ENCODE measurements around the gene SLIT1.

SLIT1 gene

GRCh38 chr10:97017474-97017903, 168.3 kb downstream of the SLIT1 start:
- no peak for DNase-seq

- DNase-seq = no peak
Measured at GRCh38 chr10:97016728-97017473, 168.9 kb downstream of the SLIT1 start.

GRCh38 chr10:97015240-97015639, 170.5 kb downstream of the SLIT1 start:
- DNase-seq = no peak

- DNase-seq = no peak
Measured at GRCh38 chr10:97013983-97014382, 171.8 kb downstream of the SLIT1 start.

- no peak for DNase-seq
Measured at GRCh38 chr10:97013568-97013967, 172.2 kb downstream of the SLIT1 start.

GRCh38 chr10:97012470-97012869, 173.3 kb downstream of the SLIT1 start:
- no peak for DNase-seq

- no peak for DNase-seq
Measured at GRCh38 chr10:97011397-97011796, 174.4 kb downstream of the SLIT1 start.

- DNase-seq = no peak
Measured at GRCh38 chr10:97010695-97011206, 175.0 kb downstream of the SLIT1 start.

- no peak for DNase-seq
Measured at GRCh38 chr10:97007417-97007816, 178.3 kb downstream of the SLIT1 start.

- DNase-seq = no peak
Measured at GRCh38 chr10:97006364-97006763, 179.4 kb downstream of the SLIT1 start.

GRCh38 chr10:97005349-97005748, 180.4 kb downstream of the SLIT1 start:
- no peak for DNase-seq

GRCh38 chr10:97004591-97004990, 181.2 kb downstream of the SLIT1 start:
- no peak for DNase-seq

- no peak for DNase-seq
Measured at GRCh38 chr10:97003804-97004201, 182.0 kb downstream of the SLIT1 start.

- no peak for DNase-seq
Measured at GRCh38 chr10:97003151-97003803, 182.5 kb downstream of the SLIT1 start.

GRCh38 chr10:97002670-97003069, 183.1 kb downstream of the SLIT1 start:
- DNase-seq = no peak

GRCh38 chr10:97001183-97001991, 184.4 kb downstream of the SLIT1 start:
- no peak for DNase-seq

GRCh38 chr10:97000487-97001182, 185.1 kb downstream of the SLIT1 start:
- no peak for DNase-seq

GRCh38 chr10:96999987-97000386, 185.8 kb downstream of the SLIT1 start:
- no peak for DNase-seq

GRCh38 chr10:96999337-96999736, 186.4 kb downstream of the SLIT1 start:
- no peak for DNase-seq

- DNase-seq = no peak
Measured at GRCh38 chr10:96998329-96998888, 187.3 kb downstream of the SLIT1 start.

GRCh38 chr10:96996275-96996965, 189.3 kb downstream of the SLIT1 start:
- no peak for DNase-seq

- no peak for DNase-seq
Measured at GRCh38 chr10:96995851-96996250, 189.9 kb downstream of the SLIT1 start.
